ENCODE results near the gene CNTN4. TPM values are rescaled to one million over a fixed set of nuclear protein-coding genes. Genes with fewer than 3 reads are reported as not detected.

CNTN4 gene
- total and polyA plus RNA-seq, 2 donors (not counting 3 experiments of a cell fraction or from before 2014, with no cell fraction given): not detected

GRCh38 chr3:2536575-2536974, 437.9 kb downstream of the CNTN4 start:
- Histone ChIP-seq H3K4me2 (ENCODE audit: insufficient read depth, low read length) (no peak overlapping the region), H2AFZ (ENCODE audit: low read depth, low read length) (no peak overlapping the region), H3K4me1 (ENCODE audit: control insufficient read depth, extremely low read depth, insufficient read depth, low read length) (no peaks in the 10 kb centered on the region), H3K79me2 (ENCODE audit: control insufficient read depth, insufficient read depth, low read length) (no peaks in the 10 kb centered on the region), H3K9me1 (replicated peaks; ENCODE audit: control insufficient read depth, extremely low read depth, insufficient read depth, low read length) (no peaks in the 10 kb centered on the region), H3K9ac (replicated peaks; ENCODE audit: extremely low read depth, insufficient read depth, low read length) (no peak overlapping the region), H3K9me3 (replicated peaks; ENCODE audit: control insufficient read depth, insufficient read depth, low read length) (peaks cover 2% of the 10 kb centered on the region), H3K4me3 (replicated peaks in 1 of 3; ENCODE audit: insufficient read depth in 1 of 3, low read depth in 1 of 3, low read length in 3 of 3) (no peak overlapping the region), H3K27ac (ENCODE audit: insufficient read depth, low read depth, low read length) (no peak overlapping the region), H4K20me1 (replicated peaks; ENCODE audit: control insufficient read depth, extremely low read depth, insufficient read depth, low read length) (no peaks in the 10 kb centered on the region), H3K27me3 (ENCODE audit: control insufficient read depth in 2 of 2, insufficient read depth in 2 of 2, low read length in 2 of 2) (no peaks in the 10 kb centered on the region), H3K36me3 (ENCODE audit: control insufficient read depth in 2 of 2, extremely low read depth in 1 of 2, insufficient read depth in 2 of 2, low read length in 2 of 2) (no peaks in the 10 kb centered on the region)
- FAIRE-seq (no peak), DNase-seq (ENCODE audit: low read depth, low spot score) (no peak)
- ChIA-PET POLR2A (no interaction called here), CTCF (no interaction called here)
- dilution Hi-C loops (cut with MboI; ENCODE audit: extremely low pct_ligation_motif_present, low sequenced_read_pairs): no loop called here
- TF ChIP-seq FOS (IDR thresholded peaks at IDR 0.05; ENCODE audit: borderline replicate concordance, insufficient read depth, low read length) (no peak), CTCF (IDR thresholded peaks at IDR 0.05; ENCODE audit: extremely low read depth in 1 of 2, insufficient read depth in 1 of 2, low read depth in 1 of 2, low read length in 2 of 2) (no peak), JUN (IDR thresholded peaks at IDR 0.05; ENCODE audit: borderline replicate concordance, insufficient read depth, insufficient read length, low read depth) (no peak), MAX (IDR thresholded peaks at IDR 0.05; ENCODE audit: insufficient read depth, insufficient read length) (no peak), EZH2 (IDR thresholded peaks at IDR 0.05; ENCODE audit: borderline replicate concordance, low read depth, low read length, severe bottlenecking) (no peak), POLR2AphosphoS5 (IDR thresholded peaks at IDR 0.05; ENCODE audit: insufficient read depth, low read depth, low read length) (no peak), MYC (IDR thresholded peaks at IDR 0.05; ENCODE audit: low read depth, low read length) (no peak), GATA2 (IDR thresholded peaks at IDR 0.05; ENCODE audit: insufficient read depth, insufficient read length, low read depth, low read length) (no peak), POLR2A (IDR thresholded peaks at IDR 0.05; ENCODE audit: low read depth, low read length) (no peak)
- no TSS peak for BruUV-seq (replicated peaks)
- intact Hi-C loops (cut with micrococcal nuclease): no loop called here

All from endothelial cell of umbilical vein (primary cell).